ENCODE data around the gene RNF212B. TPM values are rescaled to one million over a fixed set of nuclear protein-coding genes. Genes with fewer than 3 reads are reported as not detected.

The RNF212B gene
- total and polyA plus RNA-seq, 2 of the 13 experiments (the other 11 are each of a cell fraction or from before 2014, with no cell fraction given) = 0.05 TPM; not detected in 1

DNA sequence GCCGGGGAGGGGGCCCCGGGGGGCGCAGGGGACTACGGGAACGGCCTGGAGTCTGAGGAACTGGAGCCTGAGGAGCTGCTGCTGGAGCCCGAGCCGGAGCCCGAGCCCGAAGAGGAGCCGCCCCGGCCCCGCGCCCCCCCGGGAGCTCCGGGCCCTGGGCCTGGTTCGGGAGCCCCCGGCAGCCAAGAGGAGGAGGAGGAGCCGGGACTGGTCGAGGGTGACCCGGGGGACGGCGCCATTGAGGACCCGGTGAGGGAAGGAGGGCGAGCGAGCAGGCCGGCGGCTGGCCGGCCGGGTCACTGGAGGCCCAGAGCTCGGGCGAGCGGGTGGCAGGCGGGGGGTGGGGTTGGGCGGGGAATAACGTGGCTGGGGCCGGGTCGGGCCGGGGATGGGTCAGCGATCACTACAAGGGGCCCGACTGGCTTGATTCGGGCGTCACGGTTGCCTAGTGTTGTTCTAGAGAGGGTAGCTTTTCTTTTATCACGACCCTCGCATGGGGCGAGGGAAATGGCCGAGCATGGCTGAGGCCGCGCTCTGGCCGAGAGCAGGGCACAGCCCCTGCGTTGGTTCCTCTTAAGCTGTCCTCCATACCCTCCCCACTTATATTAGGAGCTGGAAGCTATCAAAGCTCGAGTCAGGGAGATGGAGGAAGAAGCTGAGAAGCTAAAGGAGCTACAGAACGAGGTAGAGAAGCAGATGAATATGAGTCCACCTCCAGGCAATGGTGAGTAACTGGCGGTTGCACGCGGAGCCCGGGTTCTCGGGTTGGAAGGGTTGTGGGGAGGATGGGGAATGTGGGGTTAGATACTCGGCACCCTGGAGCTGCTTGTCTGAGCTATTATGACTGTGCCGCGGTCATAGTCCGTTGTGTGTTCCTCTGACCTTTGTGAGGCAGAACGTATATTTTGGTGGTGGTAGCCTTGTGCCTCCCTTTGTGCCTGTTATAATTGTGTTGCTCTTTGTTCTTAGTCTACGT lies 84.1 kb downstream of the RNF212B start (continued):
- TF ChIP-seq, protein P1, sequence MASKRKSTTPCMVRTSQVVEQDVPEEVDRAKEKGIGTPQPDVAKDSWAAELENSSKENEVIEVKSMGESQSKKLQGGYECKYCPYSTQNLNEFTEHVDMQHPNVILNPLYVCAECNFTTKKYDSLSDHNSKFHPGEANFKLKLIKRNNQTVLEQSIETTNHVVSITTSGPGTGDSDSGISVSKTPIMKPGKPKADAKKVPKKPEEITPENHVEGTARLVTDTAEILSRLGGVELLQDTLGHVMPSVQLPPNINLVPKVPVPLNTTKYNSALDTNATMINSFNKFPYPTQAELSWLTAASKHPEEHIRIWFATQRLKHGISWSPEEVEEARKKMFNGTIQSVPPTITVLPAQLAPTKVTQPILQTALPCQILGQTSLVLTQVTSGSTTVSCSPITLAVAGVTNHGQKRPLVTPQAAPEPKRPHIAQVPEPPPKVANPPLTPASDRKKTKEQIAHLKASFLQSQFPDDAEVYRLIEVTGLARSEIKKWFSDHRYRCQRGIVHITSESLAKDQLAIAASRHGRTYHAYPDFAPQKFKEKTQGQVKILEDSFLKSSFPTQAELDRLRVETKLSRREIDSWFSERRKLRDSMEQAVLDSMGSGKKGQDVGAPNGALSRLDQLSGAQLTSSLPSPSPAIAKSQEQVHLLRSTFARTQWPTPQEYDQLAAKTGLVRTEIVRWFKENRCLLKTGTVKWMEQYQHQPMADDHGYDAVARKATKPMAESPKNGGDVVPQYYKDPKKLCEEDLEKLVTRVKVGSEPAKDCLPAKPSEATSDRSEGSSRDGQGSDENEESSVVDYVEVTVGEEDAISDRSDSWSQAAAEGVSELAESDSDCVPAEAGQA (IDR thresholded peaks at IDR 0.05; ENCODE audit: low read depth) = no peak
- TF ChIP-seq, protein P1 (CRISPR knock-in tag; IDR thresholded peaks at IDR 0.05; ENCODE audit: borderline replicate concordance) = peak; percentile 38; the same call in 1 of the 2 replicates
- TF ChIP-seq MED13 (CRISPR knock-in tag; IDR thresholded peaks at IDR 0.05) (0 out of 2 replicates have a peak, but pooled peaks have one; percentile 52), ZNF781 (CRISPR knock-in tag; IDR thresholded peaks at IDR 0.05; ENCODE audit: borderline replicate concordance, not compliant biosample characterization) (peak; percentile 94), ZNF44 (CRISPR knock-in tag; IDR thresholded peaks at IDR 0.05) (no peak; the same call in 1 of the 2 replicates), THAP11 (CRISPR knock-in tag; IDR thresholded peaks at IDR 0.05) (no peak), BRD4 (CRISPR knock-in tag; IDR thresholded peaks at IDR 0.05) (peak; percentile 80; the same call in 1 of the 2 replicates)
- TF ChIP-seq, protein P2, sequence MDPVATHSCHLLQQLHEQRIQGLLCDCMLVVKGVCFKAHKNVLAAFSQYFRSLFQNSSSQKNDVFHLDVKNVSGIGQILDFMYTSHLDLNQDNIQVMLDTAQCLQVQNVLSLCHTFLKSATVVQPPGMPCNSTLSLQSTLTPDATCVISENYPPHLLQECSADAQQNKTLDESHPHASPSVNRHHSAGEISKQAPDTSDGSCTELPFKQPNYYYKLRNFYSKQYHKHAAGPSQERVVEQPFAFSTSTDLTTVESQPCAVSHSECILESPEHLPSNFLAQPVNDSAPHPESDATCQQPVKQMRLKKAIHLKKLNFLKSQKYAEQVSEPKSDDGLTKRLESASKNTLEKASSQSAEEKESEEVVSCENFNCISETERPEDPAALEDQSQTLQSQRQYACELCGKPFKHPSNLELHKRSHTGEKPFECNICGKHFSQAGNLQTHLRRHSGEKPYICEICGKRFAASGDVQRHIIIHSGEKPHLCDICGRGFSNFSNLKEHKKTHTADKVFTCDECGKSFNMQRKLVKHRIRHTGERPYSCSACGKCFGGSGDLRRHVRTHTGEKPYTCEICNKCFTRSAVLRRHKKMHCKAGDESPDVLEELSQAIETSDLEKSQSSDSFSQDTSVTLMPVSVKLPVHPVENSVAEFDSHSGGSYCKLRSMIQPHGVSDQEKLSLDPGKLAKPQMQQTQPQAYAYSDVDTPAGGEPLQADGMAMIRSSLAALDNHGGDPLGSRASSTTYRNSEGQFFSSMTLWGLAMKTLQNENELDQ (CRISPR knock-in tag; IDR thresholded peaks at IDR 0.05; ENCODE audit: borderline replicate concordance) = peak; percentile 17; the same call in 1 of the 2 replicates
- TF ChIP-seq, protein P3, sequence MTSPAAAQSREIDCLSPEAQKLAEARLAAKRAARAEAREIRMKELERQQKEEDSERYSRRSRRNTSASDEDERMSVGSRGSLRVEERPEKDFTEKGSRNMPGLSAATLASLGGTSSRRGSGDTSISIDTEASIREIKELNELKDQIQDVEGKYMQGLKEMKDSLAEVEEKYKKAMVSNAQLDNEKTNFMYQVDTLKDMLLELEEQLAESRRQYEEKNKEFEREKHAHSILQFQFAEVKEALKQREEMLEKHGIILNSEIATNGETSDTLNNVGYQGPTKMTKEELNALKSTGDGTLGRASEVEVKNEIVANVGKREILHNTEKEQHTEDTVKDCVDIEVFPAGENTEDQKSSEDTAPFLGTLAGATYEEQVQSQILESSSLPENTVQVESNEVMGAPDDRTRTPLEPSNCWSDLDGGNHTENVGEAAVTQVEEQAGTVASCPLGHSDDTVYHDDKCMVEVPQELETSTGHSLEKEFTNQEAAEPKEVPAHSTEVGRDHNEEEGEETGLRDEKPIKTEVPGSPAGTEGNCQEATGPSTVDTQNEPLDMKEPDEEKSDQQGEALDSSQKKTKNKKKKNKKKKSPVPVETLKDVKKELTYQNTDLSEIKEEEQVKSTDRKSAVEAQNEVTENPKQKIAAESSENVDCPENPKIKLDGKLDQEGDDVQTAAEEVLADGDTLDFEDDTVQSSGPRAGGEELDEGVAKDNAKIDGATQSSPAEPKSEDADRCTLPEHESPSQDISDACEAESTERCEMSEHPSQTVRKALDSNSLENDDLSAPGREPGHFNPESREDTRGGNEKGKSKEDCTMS (CRISPR knock-in tag; conservative IDR thresholded peaks at IDR 0.05) = no peak
- TF ChIP-seq, protein P4, sequence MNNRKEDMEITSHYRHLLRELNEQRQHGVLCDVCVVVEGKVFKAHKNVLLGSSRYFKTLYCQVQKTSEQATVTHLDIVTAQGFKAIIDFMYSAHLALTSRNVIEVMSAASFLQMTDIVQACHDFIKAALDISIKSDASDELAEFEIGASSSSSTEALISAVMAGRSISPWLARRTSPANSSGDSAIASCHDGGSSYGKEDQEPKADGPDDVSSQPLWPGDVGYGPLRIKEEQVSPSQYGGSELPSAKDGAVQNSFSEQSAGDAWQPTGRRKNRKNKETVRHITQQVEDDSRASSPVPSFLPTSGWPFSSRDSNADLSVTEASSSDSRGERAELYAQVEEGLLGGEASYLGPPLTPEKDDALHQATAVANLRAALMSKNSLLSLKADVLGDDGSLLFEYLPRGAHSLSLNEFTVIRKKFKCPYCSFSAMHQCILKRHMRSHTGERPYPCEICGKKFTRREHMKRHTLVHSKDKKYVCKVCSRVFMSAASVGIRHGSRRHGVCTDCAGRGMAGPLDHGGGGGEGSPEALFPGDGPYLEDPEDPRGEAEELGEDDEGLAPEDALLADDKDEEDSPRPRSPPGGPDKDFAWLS (CRISPR knock-in tag; IDR thresholded peaks at IDR 0.05; ENCODE audit: borderline replicate concordance) = no peak
- TF ChIP-seq, protein P5, sequence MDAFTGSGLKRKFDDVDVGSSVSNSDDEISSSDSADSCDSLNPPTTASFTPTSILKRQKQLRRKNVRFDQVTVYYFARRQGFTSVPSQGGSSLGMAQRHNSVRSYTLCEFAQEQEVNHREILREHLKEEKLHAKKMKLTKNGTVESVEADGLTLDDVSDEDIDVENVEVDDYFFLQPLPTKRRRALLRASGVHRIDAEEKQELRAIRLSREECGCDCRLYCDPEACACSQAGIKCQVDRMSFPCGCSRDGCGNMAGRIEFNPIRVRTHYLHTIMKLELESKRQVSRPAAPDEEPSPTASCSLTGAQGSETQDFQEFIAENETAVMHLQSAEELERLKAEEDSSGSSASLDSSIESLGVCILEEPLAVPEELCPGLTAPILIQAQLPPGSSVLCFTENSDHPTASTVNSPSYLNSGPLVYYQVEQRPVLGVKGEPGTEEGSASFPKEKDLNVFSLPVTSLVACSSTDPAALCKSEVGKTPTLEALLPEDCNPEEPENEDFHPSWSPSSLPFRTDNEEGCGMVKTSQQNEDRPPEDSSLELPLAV (CRISPR knock-in tag; conservative IDR thresholded peaks at IDR 0.05; ENCODE audit: low read depth) = no peak; the same call in 1 of the 2 replicates

Measured in HepG2 (cell line).